HEK293T (cell line): Measurements from ENCODE around the gene TEX51.

ENCODE experiments used
- ARNT ChIP-seq: fragments of 450-650 bp; IDR thresholded peaks from 2 replicates; pipeline ENCODE4 v1.6.1; 2017; ENCODE audit warnings: mild to moderate bottlenecking
- CTBP1 ChIP-seq: fragments of 450-650 bp; IDR thresholded peaks from 2 replicates; pipeline ENCODE4 v1.6.1; 2016; ENCODE audit warnings: borderline replicate concordance
- ELF4 ChIP-seq: fragments of 450-650 bp; IDR thresholded peaks from 2 replicates; pipeline ENCODE4 v1.6.1; 2017; ENCODE audit warnings: antibody characterized with exemption
- FOXK2 ChIP-seq: fragments of 450-650 bp; IDR thresholded peaks from 2 replicates; pipeline ENCODE4 v1.6.1; 2016; ENCODE audit warnings: mild to moderate bottlenecking
- HDGF ChIP-seq: fragments of 450-650 bp; IDR thresholded peaks from 2 replicates; pipeline ENCODE4 v1.6.1; 2017; ENCODE audit warnings: antibody characterized with exemption, borderline replicate concordance
- SP1 ChIP-seq: fragments of 450-650 bp; IDR thresholded peaks from 2 replicates; pipeline ENCODE4 v1.6.1; 2017
- TARDBP ChIP-seq: fragments of 450-650 bp; IDR thresholded peaks from 2 replicates; pipeline ENCODE4 v1.6.1; 2016

GRCh38 chr2:126945118-126945517 lies 46.4 kb downstream of the TEX51 start:
- no peak for TF ChIP-seq CTBP1
- TF ChIP-seq FOXK2 = no peak
- no peak for TF ChIP-seq TARDBP
- TF ChIP-seq HDGF = no peak
- no peak for TF ChIP-seq SP1
- TF ChIP-seq ELF4 = no peak
- no peak for TF ChIP-seq ARNT
